ENCODE results near the gene TRIM44.
"Not testable (repeated sequence)": the region's sequence is repeated elsewhere in the genome, so short reads cannot be mapped to it uniquely, and the experiment has no call there.

Gene TRIM44

GRCh38 chr11:35711173-35711910 is 48.8 kb downstream of the TRIM44 start:
- H3K4me1 Mint-ChIP-seq (ENCODE audit: low read depth): peaks cover 28% of the 10 kb centered on the region
- no peak overlapping the region for H3K4me3 Mint-ChIP-seq
- H3K27me3 Mint-ChIP-seq: no peaks in the 10 kb centered on the region
- H3K9me3 Mint-ChIP-seq: peaks cover 13% of the 10 kb centered on the region
- peaks cover 16% of the 10 kb centered on the region for H3K36me3 Mint-ChIP-seq (ENCODE audit: low read depth)
- no peak overlapping the region for H3K27ac Mint-ChIP-seq

GRCh38 chr11:35711924-35712323 is 49.3 kb downstream of the TRIM44 start:
- Mint-ChIP-seq H3K36me3 (ENCODE audit: low read depth) (peaks cover 22% of the 10 kb centered on the region), H3K4me3 (no peak overlapping the region), H3K27me3 (no peaks in the 10 kb centered on the region), H3K9me3 (peaks cover 13% of the 10 kb centered on the region), H3K27ac (no peak overlapping the region), H3K4me1 (ENCODE audit: low read depth) (peaks cover 32% of the 10 kb centered on the region)

DNA sequence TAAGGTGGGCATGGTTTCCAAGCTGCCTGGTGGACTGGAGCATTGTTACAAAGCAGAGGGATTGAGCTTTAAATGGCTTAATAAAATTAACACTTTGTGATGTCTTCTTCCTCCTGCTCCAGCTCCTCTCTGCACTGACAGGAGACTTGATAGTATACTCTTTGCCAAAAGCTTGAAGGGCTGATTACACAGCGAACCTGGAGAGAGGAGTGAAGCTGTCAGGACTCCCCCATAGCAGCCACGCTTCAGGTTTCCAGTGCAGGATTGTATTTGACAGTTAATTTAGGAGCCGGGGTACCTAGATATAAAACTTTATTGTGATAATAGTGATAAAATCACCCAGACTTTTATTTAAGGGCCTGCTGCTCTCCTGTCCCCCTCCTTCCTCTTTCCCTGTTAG is 50.0 kb downstream of the TRIM44 start:
- H3K27me3 Mint-ChIP-seq: no peaks in the 10 kb centered on the region
- H3K4me3 Mint-ChIP-seq: no peak overlapping the region
- H3K27ac Mint-ChIP-seq: no peak overlapping the region
- peaks cover 38% of the 10 kb centered on the region for H3K4me1 Mint-ChIP-seq (ENCODE audit: low read depth)
- peaks cover 13% of the 10 kb centered on the region for H3K9me3 Mint-ChIP-seq
- peaks cover 22% of the 10 kb centered on the region for H3K36me3 Mint-ChIP-seq (ENCODE audit: low read depth)

DNA sequence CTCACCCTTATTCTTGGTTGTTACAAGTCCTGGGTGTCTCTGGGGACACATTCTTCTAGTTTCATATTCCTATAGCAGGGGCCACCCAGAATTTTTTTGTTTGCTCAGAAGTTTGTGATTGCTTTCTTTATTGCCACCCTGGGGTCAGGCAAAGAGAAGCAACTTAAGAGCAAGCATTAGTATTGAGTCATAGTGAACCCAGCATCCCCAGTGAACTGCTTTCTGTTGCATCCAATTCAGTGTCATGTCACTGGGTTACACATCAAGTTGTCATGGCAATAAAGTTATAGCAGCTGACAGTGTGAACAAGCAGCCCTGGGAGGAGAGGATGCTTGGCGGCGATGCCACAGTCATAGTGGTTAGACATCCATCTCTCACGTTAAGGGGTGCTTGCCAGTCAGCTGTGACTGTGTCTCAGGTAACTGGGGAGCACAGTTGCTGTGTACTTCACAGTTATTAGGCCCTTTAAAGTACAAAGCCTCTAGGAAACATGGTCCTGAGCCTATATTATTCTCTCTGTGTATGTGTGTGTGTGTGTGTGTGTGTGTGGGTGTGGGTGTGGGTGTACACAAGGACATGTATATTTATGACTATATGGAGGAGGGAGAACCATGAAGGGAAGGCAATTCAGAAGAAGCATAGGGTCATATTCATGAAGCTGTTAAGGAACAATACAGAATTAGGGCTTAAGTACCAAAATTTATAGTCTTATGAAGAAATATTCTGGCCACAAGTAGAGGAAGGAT is 52.5 kb downstream of the TRIM44 start:
- Mint-ChIP-seq H3K27ac (no peak overlapping the region), H3K27me3 (no peaks in the 10 kb centered on the region), H3K4me3 (no peak overlapping the region), H3K36me3 (ENCODE audit: low read depth) (peaks cover 24% of the 10 kb centered on the region), H3K4me1 (ENCODE audit: low read depth) (peaks cover 47% of the 10 kb centered on the region), H3K9me3 (peaks cover 13% of the 10 kb centered on the region)

GRCh38 chr11:35715677-35716076 is 53.1 kb downstream of the TRIM44 start:
- H3K27me3 Mint-ChIP-seq, H3K27ac Mint-ChIP-seq, H3K4me3 Mint-ChIP-seq: not testable (repeated sequence)
- H3K4me1 Mint-ChIP-seq (ENCODE audit: low read depth): peaks cover 52% of the 10 kb centered on the region
- H3K9me3 Mint-ChIP-seq: peaks cover 13% of the 10 kb centered on the region
- H3K36me3 Mint-ChIP-seq (ENCODE audit: low read depth): peaks cover 24% of the 10 kb centered on the region

DNA sequence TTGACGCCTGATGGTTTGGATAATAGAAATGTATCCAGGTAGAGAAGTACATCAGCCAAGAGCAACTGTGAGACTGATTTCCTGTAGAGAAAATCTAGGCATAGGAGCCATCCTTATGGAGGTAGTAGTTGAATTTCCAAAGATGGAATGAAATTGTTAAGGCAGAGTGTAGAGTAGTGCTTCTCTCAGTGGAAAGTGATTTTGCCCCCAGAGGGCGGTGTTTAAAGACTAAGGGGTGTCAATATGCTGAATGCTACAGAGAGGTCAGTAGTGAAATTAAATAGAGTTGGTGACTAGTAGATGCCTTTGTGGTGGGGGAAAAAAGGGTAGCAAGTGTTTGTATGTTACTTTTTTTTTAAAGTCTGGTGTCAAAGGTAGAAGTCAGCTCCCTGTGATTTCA is 54.5 kb downstream of the TRIM44 start:
- H3K4me3 Mint-ChIP-seq: no peak overlapping the region
- H3K9me3 Mint-ChIP-seq: peaks cover 13% of the 10 kb centered on the region
- peaks cover 61% of the 10 kb centered on the region for H3K4me1 Mint-ChIP-seq (ENCODE audit: low read depth)
- H3K27ac Mint-ChIP-seq: peak overlapping the region; percentile 45
- no peaks in the 10 kb centered on the region for H3K27me3 Mint-ChIP-seq
- peaks cover 33% of the 10 kb centered on the region for H3K36me3 Mint-ChIP-seq (ENCODE audit: low read depth)

- H3K4me1 Mint-ChIP-seq (ENCODE audit: low read depth): peaks cover 64% of the 10 kb centered on the region
- H3K36me3 Mint-ChIP-seq (ENCODE audit: low read depth): peaks cover 34% of the 10 kb centered on the region
- H3K9me3 Mint-ChIP-seq: peaks cover 13% of the 10 kb centered on the region
- no peak overlapping the region for H3K27ac Mint-ChIP-seq
- no peaks in the 10 kb centered on the region for H3K27me3 Mint-ChIP-seq
- no peak overlapping the region for H3K4me3 Mint-ChIP-seq
Measured at GRCh38 chr11:35717520-35717919, 54.9 kb downstream of the TRIM44 start.

- peaks cover 47% of the 10 kb centered on the region for H3K4me1 Mint-ChIP-seq (ENCODE audit: low read depth)
- H3K27ac Mint-ChIP-seq: peak overlapping the region; percentile 55
- no peaks in the 10 kb centered on the region for H3K27me3 Mint-ChIP-seq
- peaks cover 31% of the 10 kb centered on the region for H3K36me3 Mint-ChIP-seq (ENCODE audit: low read depth)
- H3K9me3 Mint-ChIP-seq: peaks cover 3% of the 10 kb centered on the region
- H3K4me3 Mint-ChIP-seq: no peak overlapping the region
Measured at GRCh38 chr11:35721651-35722282, 59.2 kb downstream of the TRIM44 start.

GRCh38 chr11:35722641-35723040 is 60.1 kb downstream of the TRIM44 start:
- Mint-ChIP-seq H3K27me3 (no peaks in the 10 kb centered on the region), H3K36me3 (ENCODE audit: low read depth) (peaks cover 38% of the 10 kb centered on the region), H3K4me3 (no peak overlapping the region), H3K4me1 (ENCODE audit: low read depth) (peaks cover 38% of the 10 kb centered on the region), H3K9me3 (peaks cover 3% of the 10 kb centered on the region), H3K27ac (no peak overlapping the region)

- Mint-ChIP-seq H3K27me3 (no peaks in the 10 kb centered on the region), H3K27ac (no peak overlapping the region), H3K9me3 (peaks cover 3% of the 10 kb centered on the region), H3K4me3 (no peak overlapping the region), H3K36me3 (ENCODE audit: low read depth) (peaks cover 45% of the 10 kb centered on the region), H3K4me1 (ENCODE audit: low read depth) (peaks cover 35% of the 10 kb centered on the region)
Measured at GRCh38 chr11:35723493-35723892, 60.9 kb downstream of the TRIM44 start.

GRCh38 chr11:35723913-35724312 is 61.3 kb downstream of the TRIM44 start:
- Mint-ChIP-seq H3K27me3 (no peaks in the 10 kb centered on the region), H3K9me3 (peaks cover 3% of the 10 kb centered on the region), H3K27ac (no peak overlapping the region), H3K4me3 (no peak overlapping the region), H3K36me3 (ENCODE audit: low read depth) (peaks cover 49% of the 10 kb centered on the region), H3K4me1 (ENCODE audit: low read depth) (peaks cover 35% of the 10 kb centered on the region)

DNA sequence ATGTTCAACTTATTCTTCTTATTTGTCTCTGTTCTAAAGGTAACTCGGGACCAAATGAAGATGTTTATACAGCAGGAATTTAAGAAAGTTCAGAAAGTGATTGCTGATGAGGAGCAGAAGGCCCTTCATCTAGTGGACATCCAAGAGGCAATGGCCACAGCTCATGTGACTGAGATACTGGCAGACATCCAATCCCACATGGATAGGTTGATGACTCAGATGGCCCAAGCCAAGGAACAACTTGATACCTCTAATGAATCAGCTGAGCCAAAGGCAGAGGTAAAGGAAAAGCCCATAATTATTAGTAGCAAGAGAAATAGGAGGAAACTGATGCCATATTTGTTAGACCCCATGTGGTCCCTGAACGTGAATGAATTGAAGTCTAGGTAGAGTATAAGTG is 63.3 kb downstream of the TRIM44 start:
- Mint-ChIP-seq H3K27ac (no peak overlapping the region), H3K4me1 (ENCODE audit: low read depth) (peaks cover 25% of the 10 kb centered on the region), H3K4me3 (no peak overlapping the region), H3K36me3 (ENCODE audit: low read depth) (peaks cover 64% of the 10 kb centered on the region), H3K27me3 (no peaks in the 10 kb centered on the region), H3K9me3 (peaks cover 12% of the 10 kb centered on the region)

DNA sequence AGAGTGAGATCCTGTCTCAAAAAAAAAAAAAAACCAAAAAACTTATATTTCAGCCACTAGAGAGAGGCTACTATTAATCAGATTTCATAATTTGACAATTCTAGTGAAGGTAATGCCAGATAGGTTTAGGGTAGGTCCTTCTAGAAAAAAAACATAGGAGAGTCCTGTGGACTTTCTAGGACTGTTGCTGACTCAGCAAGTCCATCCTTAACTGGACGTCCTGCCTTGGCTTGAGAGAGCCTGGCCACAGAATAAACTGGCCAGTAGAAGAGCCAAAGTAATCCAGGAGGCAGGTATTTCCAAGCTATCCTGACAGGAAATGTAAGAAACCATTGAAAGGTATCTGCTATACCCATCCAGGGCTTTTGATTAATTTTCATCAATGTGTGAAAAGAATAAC is 64.6 kb downstream of the TRIM44 start:
- Mint-ChIP-seq H3K4me3 (no peak overlapping the region), H3K27ac (no peak overlapping the region), H3K36me3 (ENCODE audit: low read depth) (peaks cover 63% of the 10 kb centered on the region), H3K27me3 (no peaks in the 10 kb centered on the region), H3K9me3 (peaks cover 12% of the 10 kb centered on the region), H3K4me1 (ENCODE audit: low read depth) (peaks cover 15% of the 10 kb centered on the region)

DNA sequence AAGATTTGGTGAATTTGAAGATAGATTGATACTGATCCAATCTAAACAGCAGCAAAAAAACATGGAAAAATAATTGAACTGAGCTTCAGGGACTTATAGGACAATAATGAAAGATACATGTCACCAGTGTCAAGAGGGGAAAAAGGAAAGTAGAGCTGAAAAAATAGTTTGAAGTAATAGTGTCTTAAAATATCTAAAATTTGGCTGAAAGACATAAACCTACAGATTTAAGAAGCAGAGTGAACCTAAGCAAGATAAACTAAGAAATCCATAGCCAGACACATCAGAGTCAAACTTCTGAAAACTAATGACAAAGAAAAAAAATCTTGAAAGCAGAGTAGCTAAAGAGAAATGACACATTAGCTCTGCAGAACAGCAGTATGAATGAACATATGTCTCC is 67.7 kb downstream of the TRIM44 start:
- Mint-ChIP-seq H3K36me3 (ENCODE audit: low read depth) (peaks cover 83% of the 10 kb centered on the region), H3K9me3 (peaks cover 12% of the 10 kb centered on the region), H3K4me3 (no peak overlapping the region), H3K27me3 (no peaks in the 10 kb centered on the region), H3K27ac (no peak overlapping the region), H3K4me1 (ENCODE audit: low read depth) (peaks cover 4% of the 10 kb centered on the region)

DNA sequence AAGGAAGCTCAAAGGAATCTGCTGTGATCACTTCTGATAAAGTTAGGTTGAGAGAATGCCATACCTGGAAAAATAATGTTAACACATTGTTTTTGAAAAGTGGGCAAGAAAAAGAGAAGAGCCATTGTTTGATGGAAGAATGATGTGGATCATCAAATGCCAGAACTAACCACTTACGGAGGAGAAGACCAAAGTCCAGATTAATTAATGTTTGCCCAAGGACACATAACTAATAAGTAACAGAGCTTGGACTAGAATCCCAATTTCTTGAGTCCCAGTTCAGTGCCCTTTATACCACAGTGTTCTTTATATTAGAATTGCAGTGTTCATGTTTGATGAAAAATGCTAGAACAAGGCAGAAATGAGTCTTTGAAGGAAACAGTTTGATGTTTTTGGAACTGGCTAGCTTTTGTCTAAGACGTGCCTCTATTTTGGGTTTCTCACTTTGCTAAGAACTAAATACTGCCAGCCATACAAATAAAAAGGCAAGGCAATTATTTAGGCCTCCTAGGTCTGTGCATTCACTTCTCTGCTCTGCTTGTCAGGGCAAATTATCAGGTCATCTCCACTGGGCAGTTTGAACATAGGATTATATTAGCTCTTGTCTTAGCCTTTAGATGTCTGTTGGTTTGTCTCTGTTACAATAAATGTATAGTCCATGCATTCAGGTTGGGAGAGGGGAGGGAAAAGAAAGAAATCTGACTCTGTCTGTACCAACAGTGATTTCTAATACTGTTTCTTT is 72.3 kb downstream of the TRIM44 start:
- H3K27ac Mint-ChIP-seq: no peak overlapping the region
- no peak overlapping the region for H3K4me3 Mint-ChIP-seq

More for the DNA sequence above, 72.3 kb downstream of the TRIM44 start:
- H3K27me3 Mint-ChIP-seq: no peaks in the 10 kb centered on the region
- H3K36me3 Mint-ChIP-seq (ENCODE audit: low read depth): peaks cover 77% of the 10 kb centered on the region
- peaks cover 9% of the 10 kb centered on the region for H3K9me3 Mint-ChIP-seq
- peaks cover 6% of the 10 kb centered on the region for H3K4me1 Mint-ChIP-seq (ENCODE audit: low read depth)
